ENCODE measurements around the gene LAMC3.

Gene LAMC3

DNA sequence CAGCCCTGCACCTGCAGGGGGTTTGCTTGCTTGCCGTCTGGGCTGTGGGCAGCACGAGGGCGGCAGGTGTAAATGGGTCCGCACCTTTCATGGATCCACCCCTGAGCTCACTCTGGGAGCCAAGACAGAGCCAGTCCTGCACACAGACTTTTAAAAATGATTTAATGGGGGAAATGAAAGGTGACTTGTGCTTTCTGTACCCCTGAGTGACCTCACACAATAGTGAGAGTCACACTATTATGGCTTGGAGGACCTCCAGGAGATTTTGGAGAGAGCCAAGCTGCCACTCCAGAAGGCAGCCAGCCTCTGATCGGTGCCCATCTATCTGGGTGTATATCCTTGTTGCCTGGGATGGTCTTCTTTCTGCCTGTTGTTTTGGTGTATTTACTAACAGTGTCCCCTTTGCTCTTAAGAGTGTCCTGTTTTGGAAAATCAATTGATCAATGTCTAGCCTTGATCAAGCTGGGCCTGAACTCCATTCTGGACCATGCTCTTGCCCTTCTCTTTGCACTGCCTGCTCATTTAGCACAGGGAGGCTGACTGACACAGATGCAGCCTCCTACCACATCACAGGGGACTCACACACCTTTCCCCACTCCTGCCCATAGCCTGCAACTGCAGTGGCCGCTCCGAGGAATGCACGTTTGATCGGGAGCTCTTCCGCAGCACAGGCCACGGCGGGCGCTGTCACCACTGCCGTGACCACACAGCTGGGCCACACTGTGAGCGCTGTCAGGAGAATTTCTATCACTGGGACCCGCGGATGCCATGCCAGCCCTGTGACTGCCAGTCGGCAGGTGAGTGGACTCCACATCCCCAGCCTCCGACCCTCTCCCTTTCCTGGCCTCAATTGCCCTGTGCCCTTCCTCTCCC, 29.5 kb downstream of the LAMC3 start:
- WGBS, 2 experiments (ENCODE audit: insufficient coverage in 2 of 2), result 92 to 94% methylated on average over 18 of the region's 19 CpGs

DNA sequence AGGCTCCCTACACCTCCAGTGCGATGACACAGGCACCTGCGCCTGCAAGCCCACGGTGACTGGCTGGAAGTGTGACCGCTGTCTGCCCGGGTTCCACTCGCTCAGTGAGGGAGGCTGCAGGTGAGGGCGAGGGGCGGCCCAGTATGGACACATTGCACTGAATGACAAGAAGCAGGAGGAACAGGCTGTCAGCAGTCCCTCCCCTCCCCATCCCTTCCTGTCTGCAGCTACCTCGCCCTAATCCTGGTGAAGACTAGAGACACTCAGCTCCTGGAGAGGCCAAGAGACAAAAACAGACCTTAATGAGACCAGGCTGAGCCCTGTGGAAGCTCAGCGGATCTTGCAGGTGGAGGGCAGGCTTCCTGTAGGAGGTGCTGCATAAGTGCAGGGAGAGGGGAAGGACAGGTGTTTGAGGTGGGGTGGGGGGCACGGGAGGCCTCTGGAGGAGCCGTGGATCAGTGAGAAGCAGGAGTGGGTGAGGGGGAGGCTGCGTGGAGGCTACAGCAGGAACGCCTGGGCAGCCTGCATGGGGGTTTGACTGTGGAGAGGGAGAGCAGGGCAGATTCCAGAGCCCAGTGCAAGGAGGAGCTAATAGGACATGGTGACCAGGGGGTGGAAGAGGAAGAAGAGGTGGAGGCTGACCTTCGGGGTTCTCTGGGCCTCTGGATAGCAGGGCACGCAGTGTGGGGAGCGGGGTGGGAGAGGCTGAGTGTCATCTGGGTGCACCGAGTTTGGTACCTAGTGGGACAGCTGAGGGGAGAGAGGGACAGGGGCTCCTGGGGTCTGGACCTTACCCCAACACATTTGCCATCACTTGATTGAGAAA, 30.4 kb downstream of the LAMC3 start:
- no peak overlapping the region for H3K4me3 ChIP-seq (ENCODE audit: extremely low read depth, insufficient read depth, low read length, poor library complexity, severe bottlenecking)
- 92 to 94% methylated on average over 13 to 14 of the region's 18 CpGs for WGBS, 2 experiments (ENCODE audit: insufficient coverage in 2 of 2)
- peaks cover 15% of the 10 kb centered on the region for H3K4me1 ChIP-seq (ENCODE audit: control insufficient read depth, insufficient read depth, low read length, poor library complexity, severe bottlenecking)
- H3K36me3 ChIP-seq (ENCODE audit: control insufficient read depth, insufficient read depth, low read length), result no peaks in the 10 kb centered on the region
- no peak overlapping the region for H3K27ac ChIP-seq (ENCODE audit: low read depth, low read length, severe bottlenecking)
- H3K9me3 ChIP-seq (ENCODE audit: control insufficient read depth, low read length), result no peaks in the 10 kb centered on the region

More for the DNA sequence above, 29.5 kb downstream of the LAMC3 start:
- H3K4me1 ChIP-seq (ENCODE audit: control insufficient read depth, insufficient read depth, low read length, poor library complexity, severe bottlenecking), result peaks cover 13% of the 10 kb centered on the region
- H3K4me3 ChIP-seq (ENCODE audit: extremely low read depth, insufficient read depth, low read length, poor library complexity, severe bottlenecking), result no peak overlapping the region
- H3K9me3 ChIP-seq (ENCODE audit: control insufficient read depth, low read length), result no peaks in the 10 kb centered on the region
- H3K27ac ChIP-seq (ENCODE audit: low read depth, low read length, severe bottlenecking), result no peak overlapping the region
- H3K36me3 ChIP-seq (ENCODE audit: control insufficient read depth, insufficient read depth, low read length), result no peaks in the 10 kb centered on the region

DNA sequence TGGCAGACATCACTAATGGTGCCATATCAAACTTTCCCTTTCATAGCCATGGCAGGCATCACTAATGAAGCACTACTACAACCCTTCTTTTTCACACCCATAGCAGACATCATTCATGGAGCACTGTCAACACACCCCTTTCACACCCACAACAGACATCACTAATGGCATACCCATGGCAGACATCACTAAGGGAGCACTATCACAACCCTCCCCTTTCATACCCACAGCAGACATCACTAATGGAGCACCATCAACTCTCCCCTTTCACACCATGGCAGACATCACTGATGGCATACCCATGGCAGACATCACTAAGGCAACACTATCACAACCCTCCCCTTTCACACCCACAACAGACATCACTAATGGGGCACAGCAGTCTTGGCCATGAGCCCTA, 33.7 kb downstream of the LAMC3 start:
- peaks cover 15% of the 10 kb centered on the region for H3K4me1 ChIP-seq (ENCODE audit: control insufficient read depth, insufficient read depth, low read length, poor library complexity, severe bottlenecking)
- no peaks in the 10 kb centered on the region for H3K9me3 ChIP-seq (ENCODE audit: control insufficient read depth, low read length)
- no peaks in the 10 kb centered on the region for H3K36me3 ChIP-seq (ENCODE audit: control insufficient read depth, insufficient read depth, low read length)
- peak overlapping the region; percentile 78 for H3K27ac ChIP-seq (ENCODE audit: low read depth, low read length, severe bottlenecking)
- H3K4me3 ChIP-seq (ENCODE audit: extremely low read depth, insufficient read depth, low read length, poor library complexity, severe bottlenecking), result no peak overlapping the region

DNA sequence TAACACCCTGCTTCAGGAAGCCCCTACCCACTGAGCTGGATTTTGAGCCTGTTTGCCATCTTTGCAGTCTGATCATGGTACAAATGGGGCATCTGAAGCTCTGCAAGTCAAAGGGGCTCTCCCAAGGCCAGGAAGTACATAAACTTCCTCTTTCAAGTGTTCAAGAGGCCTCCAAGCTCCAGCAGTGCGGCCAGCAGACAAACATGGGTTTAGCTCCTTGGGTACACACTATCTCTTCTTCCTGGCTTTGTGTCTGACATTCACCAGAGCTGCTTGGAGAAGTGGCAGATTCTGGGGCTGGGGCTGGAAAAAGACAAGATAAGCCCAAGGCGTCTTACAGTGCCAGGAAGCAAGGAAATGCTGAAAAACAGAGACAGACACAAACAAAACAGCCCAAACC, 34.1 kb downstream of the LAMC3 start:
- 58 to 67% methylated on average over 1 to 2 of the region's 2 CpGs for WGBS, 2 experiments (ENCODE audit: insufficient coverage in 2 of 2)
- H3K9me3 ChIP-seq (ENCODE audit: control insufficient read depth, low read length), result no peaks in the 10 kb centered on the region
- no peaks in the 10 kb centered on the region for H3K36me3 ChIP-seq (ENCODE audit: control insufficient read depth, insufficient read depth, low read length)
- H3K4me1 ChIP-seq (ENCODE audit: control insufficient read depth, insufficient read depth, low read length, poor library complexity, severe bottlenecking), result peaks cover 15% of the 10 kb centered on the region
- no peak overlapping the region for H3K4me3 ChIP-seq (ENCODE audit: extremely low read depth, insufficient read depth, low read length, poor library complexity, severe bottlenecking)
- H3K27ac ChIP-seq (ENCODE audit: low read depth, low read length, severe bottlenecking), result peak overlapping the region; percentile 78

DNA sequence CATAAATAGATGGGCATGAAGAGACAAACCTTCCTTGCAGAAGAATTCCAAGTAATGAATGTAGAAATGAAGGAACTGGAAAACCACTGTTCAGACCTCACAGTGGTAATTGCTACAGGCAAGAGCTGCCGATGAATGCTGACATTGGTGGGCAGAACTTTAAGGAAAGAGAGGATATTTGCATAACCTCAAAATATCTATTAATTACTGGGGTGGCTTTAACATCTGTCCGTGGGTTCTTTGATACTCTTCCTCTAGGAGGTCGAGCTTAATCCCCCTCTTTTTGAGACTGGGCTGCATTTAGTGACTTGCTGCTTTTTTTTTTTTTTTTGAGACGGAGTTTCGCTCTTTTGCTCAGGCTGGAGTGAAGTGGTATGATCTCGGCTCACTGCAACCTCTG, 34.7 kb downstream of the LAMC3 start:
- Histone ChIP-seq H3K36me3 (ENCODE audit: control insufficient read depth, insufficient read depth, low read length) (no peaks in the 10 kb centered on the region), H3K27ac (ENCODE audit: low read depth, low read length, severe bottlenecking) (peak overlapping the region; percentile 78), H3K4me1 (ENCODE audit: control insufficient read depth, insufficient read depth, low read length, poor library complexity, severe bottlenecking) (peaks cover 15% of the 10 kb centered on the region), H3K4me3 (ENCODE audit: extremely low read depth, insufficient read depth, low read length, poor library complexity, severe bottlenecking) (no peak overlapping the region), H3K9me3 (ENCODE audit: control insufficient read depth, low read length) (no peaks in the 10 kb centered on the region)
- 88 to 100% methylated on average over 2 to 3 of the region's 6 CpGs for WGBS, 2 experiments (ENCODE audit: insufficient coverage in 2 of 2)

DNA sequence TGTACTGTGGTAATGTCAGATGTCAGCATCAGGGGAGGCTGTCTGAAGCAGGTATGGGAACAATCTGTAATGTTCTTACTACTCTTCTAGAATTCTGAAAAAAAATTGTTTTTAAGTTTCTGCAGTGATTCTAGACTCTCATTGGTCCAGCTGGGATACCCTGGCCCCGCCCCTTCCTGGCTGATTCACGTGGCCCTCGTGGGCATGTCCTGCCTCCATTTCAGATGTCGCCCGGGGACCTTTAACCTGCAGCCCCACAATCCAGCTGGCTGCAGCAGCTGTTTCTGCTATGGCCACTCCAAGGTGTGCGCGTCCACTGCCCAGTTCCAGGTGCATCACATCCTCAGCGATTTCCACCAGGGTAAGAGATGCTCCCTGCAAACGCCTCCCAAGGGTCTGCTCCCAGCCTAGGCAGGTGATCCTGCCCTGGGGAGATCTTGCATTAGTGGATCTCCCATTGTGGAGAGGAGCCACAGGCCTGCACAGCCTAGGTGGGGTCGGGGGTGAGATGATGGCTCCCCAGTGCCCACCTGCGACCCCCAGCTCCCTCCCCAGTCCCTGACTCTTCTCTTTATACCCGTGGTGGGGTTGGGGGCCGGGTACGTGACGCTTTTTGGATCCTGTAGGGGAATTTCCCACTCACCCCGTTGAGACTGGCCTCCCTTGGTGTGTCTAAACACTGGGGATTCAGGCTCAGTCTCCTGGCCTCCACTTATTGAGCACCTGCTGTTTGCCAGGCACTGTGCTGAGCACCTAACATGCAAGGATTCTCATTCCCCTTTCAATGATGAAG, 36.5 kb downstream of the LAMC3 start:
- WGBS, 2 experiments (ENCODE audit: insufficient coverage in 2 of 2), result 87 to 94% methylated on average over 7 to 16 of the region's 16 CpGs
- Histone ChIP-seq H3K4me3 (ENCODE audit: extremely low read depth, insufficient read depth, low read length, poor library complexity, severe bottlenecking) (no peak overlapping the region), H3K4me1 (ENCODE audit: control insufficient read depth, insufficient read depth, low read length, poor library complexity, severe bottlenecking) (peaks cover 13% of the 10 kb centered on the region), H3K36me3 (ENCODE audit: control insufficient read depth, insufficient read depth, low read length) (no peaks in the 10 kb centered on the region), H3K27ac (ENCODE audit: low read depth, low read length, severe bottlenecking) (no peak overlapping the region), H3K9me3 (ENCODE audit: control insufficient read depth, low read length) (no peaks in the 10 kb centered on the region)

DNA sequence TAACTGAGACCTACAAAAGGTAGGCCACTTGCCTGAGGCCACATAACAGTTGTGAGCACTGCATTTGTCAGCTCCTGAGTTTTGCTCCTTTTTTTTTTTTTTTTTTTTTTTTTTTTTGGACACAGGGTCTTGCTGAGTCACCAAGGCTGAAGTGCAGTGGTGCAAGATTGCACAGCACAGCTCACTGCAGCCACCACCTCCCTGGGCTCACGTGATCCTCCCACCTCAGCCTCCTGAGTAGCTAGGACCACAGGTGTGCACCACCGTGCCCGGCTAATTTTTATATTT, 37.1 kb downstream of the LAMC3 start:
- 92 to 100% methylated on average over 1 to 3 of the region's 3 CpGs for WGBS, 2 experiments (ENCODE audit: insufficient coverage in 2 of 2)
- Histone ChIP-seq H3K9me3 (ENCODE audit: control insufficient read depth, low read length) (no peaks in the 10 kb centered on the region), H3K27ac (ENCODE audit: low read depth, low read length, severe bottlenecking) (no peak overlapping the region), H3K4me3 (ENCODE audit: extremely low read depth, insufficient read depth, low read length, poor library complexity, severe bottlenecking) (no peak overlapping the region), H3K4me1 (ENCODE audit: control insufficient read depth, insufficient read depth, low read length, poor library complexity, severe bottlenecking) (peaks cover 10% of the 10 kb centered on the region), H3K36me3 (ENCODE audit: control insufficient read depth, insufficient read depth, low read length) (no peaks in the 10 kb centered on the region)

DNA sequence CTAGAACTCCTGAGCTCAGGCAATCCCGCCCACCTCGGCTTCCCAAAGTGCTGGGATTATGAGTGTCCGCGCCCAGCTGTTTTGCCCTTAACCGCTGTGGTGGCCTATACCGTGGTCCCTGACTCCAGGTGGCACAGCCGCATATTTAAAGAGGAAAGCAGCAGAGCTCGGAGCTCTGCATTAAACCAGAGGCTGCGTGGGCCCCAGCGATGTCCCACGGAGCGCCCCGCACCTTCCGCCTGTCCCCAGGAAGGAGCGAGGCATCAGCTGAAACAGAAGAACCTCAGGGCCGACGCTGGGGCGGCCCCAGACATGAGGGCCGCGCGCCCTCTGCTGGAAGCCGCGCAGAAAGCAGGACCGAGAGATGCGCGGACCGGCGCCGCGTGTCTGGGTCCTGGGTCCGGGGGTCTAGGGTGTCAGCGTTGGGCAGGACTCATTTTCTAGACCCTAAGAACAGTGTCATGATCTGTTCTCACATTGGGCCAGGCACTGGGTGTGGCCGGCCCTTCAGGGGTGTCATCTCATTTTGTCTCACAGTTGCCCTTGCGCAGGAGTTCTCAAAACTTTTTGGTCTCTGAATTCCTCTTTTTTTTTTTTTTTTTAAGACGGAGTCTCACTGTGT, 37.7 kb downstream of the LAMC3 start:
- Histone ChIP-seq H3K36me3 (ENCODE audit: control insufficient read depth, insufficient read depth, low read length) (no peaks in the 10 kb centered on the region), H3K4me3 (ENCODE audit: extremely low read depth, insufficient read depth, low read length, poor library complexity, severe bottlenecking) (no peak overlapping the region), H3K4me1 (ENCODE audit: control insufficient read depth, insufficient read depth, low read length, poor library complexity, severe bottlenecking) (peaks cover 10% of the 10 kb centered on the region), H3K9me3 (ENCODE audit: control insufficient read depth, low read length) (no peaks in the 10 kb centered on the region), H3K27ac (ENCODE audit: low read depth, low read length, severe bottlenecking) (no peak overlapping the region)
- 29 to 32% methylated on average over 31 to 34 of the region's 35 CpGs for WGBS, 2 experiments (ENCODE audit: insufficient coverage in 2 of 2)

DNA sequence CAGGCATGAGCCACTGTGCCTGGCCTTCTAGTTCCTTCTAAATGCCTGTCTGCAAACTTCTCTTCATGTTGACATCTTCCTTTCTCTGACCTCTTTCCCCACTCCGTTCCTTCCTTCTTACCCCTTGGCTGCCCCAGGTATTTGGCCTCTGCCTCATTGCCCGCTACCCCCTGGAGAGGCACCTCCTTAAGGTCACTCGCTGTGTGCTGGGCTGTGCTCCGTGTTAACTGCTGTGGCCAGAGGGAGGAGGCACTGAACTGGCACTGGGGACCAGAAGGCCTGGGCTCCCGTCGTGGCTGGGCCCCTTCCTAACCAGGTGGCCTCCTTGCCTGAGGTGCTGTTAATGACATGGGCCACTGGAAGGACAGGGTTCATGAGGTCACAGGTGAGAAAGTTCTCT, 39.4 kb downstream of the LAMC3 start:
- Histone ChIP-seq H3K4me1 (ENCODE audit: control insufficient read depth, insufficient read depth, low read length, poor library complexity, severe bottlenecking) (peaks cover 7% of the 10 kb centered on the region), H3K27ac (ENCODE audit: low read depth, low read length, severe bottlenecking) (no peak overlapping the region), H3K36me3 (ENCODE audit: control insufficient read depth, insufficient read depth, low read length) (no peaks in the 10 kb centered on the region), H3K4me3 (ENCODE audit: extremely low read depth, insufficient read depth, low read length, poor library complexity, severe bottlenecking) (no peak overlapping the region), H3K9me3 (ENCODE audit: control insufficient read depth, low read length) (no peaks in the 10 kb centered on the region)
- WGBS, 2 experiments (ENCODE audit: insufficient coverage in 2 of 2), result 68 to 100% methylated on average over 1 to 5 of the region's 6 CpGs

DNA sequence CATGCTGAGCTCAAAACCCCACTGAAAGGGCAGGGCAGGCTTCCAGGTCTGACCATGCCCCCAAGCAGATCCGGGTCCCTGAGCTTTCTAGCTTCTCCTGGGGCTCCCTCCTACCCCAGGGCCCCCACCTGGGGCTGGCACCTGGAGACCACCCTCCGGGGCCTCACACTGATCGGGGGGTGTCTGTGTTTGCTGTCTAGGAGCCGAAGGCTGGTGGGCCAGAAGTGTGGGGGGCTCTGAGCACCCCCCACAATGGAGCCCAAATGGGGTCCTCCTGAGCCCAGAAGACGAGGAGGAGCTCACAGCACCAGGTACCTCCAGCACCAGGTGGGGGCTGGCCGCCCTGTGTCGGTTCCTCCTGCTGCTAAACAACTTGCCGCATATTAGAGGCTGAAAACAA, 39.8 kb downstream of the LAMC3 start:
- no peak overlapping the region for H3K4me3 ChIP-seq (ENCODE audit: extremely low read depth, insufficient read depth, low read length, poor library complexity, severe bottlenecking)
- WGBS, 2 experiments (ENCODE audit: insufficient coverage in 2 of 2), result 92 to 95% methylated on average over 4 to 8 of the region's 8 CpGs
- H3K4me1 ChIP-seq (ENCODE audit: control insufficient read depth, insufficient read depth, low read length, poor library complexity, severe bottlenecking), result peaks cover 3% of the 10 kb centered on the region
- H3K36me3 ChIP-seq (ENCODE audit: control insufficient read depth, insufficient read depth, low read length), result no peaks in the 10 kb centered on the region
- no peak overlapping the region for H3K27ac ChIP-seq (ENCODE audit: low read depth, low read length, severe bottlenecking)
- H3K9me3 ChIP-seq (ENCODE audit: control insufficient read depth, low read length), result no peaks in the 10 kb centered on the region

Data from mesodermal cell (in vitro differentiated cells).